Putamen (tissue), 1 donor: ENCODE data around the gene MMP2.
A peak's percentile ranks its signal among the peaks of the same experiment; 100 is the strongest.

Experiments
- DNase-seq: peaks from one replicate; pipeline ENCODE4 v3.0.0-alpha.2; 2016; ENCODE audit warnings: low spot score

Gene MMP2

GRCh38 chr16:55478827-55479429 lies at the start of gene MMP2:
Gene MMP2 (plus strand): TSS chr16:55479198. CDS start chr16:55479480, 282 bp downstream.
- no peak for DNase-seq

GRCh38 chr16:55433030-55433429 lies 46.0 kb upstream of the MMP2 start:
- DNase-seq: no peak

GRCh38 chr16:55433535-55433934 lies 45.5 kb upstream of the MMP2 start:
- no peak for DNase-seq

- DNase-seq: no peak
Observed at GRCh38 chr16:55434000-55434399, 45.0 kb upstream of the MMP2 start.

GRCh38 chr16:55435387-55435786 lies 43.6 kb upstream of the MMP2 start:
- no peak for DNase-seq

- no peak for DNase-seq
Observed at GRCh38 chr16:55436587-55436986, 42.4 kb upstream of the MMP2 start.

GRCh38 chr16:55437625-55438024 lies 41.4 kb upstream of the MMP2 start:
- DNase-seq: no peak

- no peak for DNase-seq
Observed at GRCh38 chr16:55438281-55438680, 40.7 kb upstream of the MMP2 start.

GRCh38 chr16:55439101-55439690 lies 39.8 kb upstream of the MMP2 start:
- no peak for DNase-seq

- no peak for DNase-seq
Observed at GRCh38 chr16:55443434-55444346, 35.3 kb upstream of the MMP2 start.

GRCh38 chr16:55444754-55445485 lies 34.1 kb upstream of the MMP2 start:
- peak; percentile 46 for DNase-seq

- DNase-seq: no peak
Observed at GRCh38 chr16:55447231-55447630, 31.8 kb upstream of the MMP2 start.

GRCh38 chr16:55452996-55453395 lies 26.0 kb upstream of the MMP2 start:
- no peak for DNase-seq

- no peak for DNase-seq
Observed at GRCh38 chr16:55453909-55454308, 25.1 kb upstream of the MMP2 start.

- no peak for DNase-seq
Observed at GRCh38 chr16:55454861-55455260, 24.1 kb upstream of the MMP2 start.

GRCh38 chr16:55462241-55462640 lies 16.8 kb upstream of the MMP2 start:
- DNase-seq: no peak

- DNase-seq: no peak
Observed at GRCh38 chr16:55464375-55464774, 14.6 kb upstream of the MMP2 start.

- DNase-seq: peak; percentile 83
Observed at GRCh38 chr16:55465077-55465896, 13.7 kb upstream of the MMP2 start.

GRCh38 chr16:55466209-55466608 lies 12.8 kb upstream of the MMP2 start:
- DNase-seq: no peak

- no peak for DNase-seq
Observed at GRCh38 chr16:55467898-55468297, 11.1 kb upstream of the MMP2 start.

GRCh38 chr16:55468352-55468990 lies 10.5 kb upstream of the MMP2 start:
- DNase-seq: no peak
